NCI-H2171 (cell line): ENCODE data around the gene AMBP.

Experiments used
- DNase-seq: peaks from one replicate; lab custom pipeline; 2025; lab: John Stamatoyannopoulos, UW

Gene AMBP

GRCh38 chr9:114112778-114113584 is 34.9 kb upstream of the AMBP start:
- no peak for DNase-seq

GRCh38 chr9:114112325-114112724 is 34.2 kb upstream of the AMBP start:
- DNase-seq = no peak

- no peak for DNase-seq
Measured at GRCh38 chr9:114110180-114110579, 32.1 kb upstream of the AMBP start.

- no peak for DNase-seq
Measured at GRCh38 chr9:114109124-114109523, 31.0 kb upstream of the AMBP start.

GRCh38 chr9:114108016-114108833 is 30.1 kb upstream of the AMBP start:
- peak; percentile 66 for DNase-seq

GRCh38 chr9:114107286-114108001 is 29.3 kb upstream of the AMBP start:
- DNase-seq = no peak

- no peak for DNase-seq
Measured at GRCh38 chr9:114105236-114105635, 27.1 kb upstream of the AMBP start.

GRCh38 chr9:114102484-114102883 is 24.4 kb upstream of the AMBP start:
- DNase-seq = no peak

GRCh38 chr9:114100536-114100935 is 22.4 kb upstream of the AMBP start:
- DNase-seq = no peak

GRCh38 chr9:114099669-114100270 is 21.7 kb upstream of the AMBP start:
- DNase-seq = peak; percentile 70

- DNase-seq = peak; percentile 93
Measured at GRCh38 chr9:114098936-114099668, 21.0 kb upstream of the AMBP start, which contains the start of gene KIF12. KIF12 (minus strand) TSS chr9:114099292; CDS start chr9:114099276, 16 bp downstream.

GRCh38 chr9:114098021-114098935 is 20.2 kb upstream of the AMBP start:
- peak; percentile 93 for DNase-seq

GRCh38 chr9:114097613-114098020 is 19.5 kb upstream of the AMBP start:
- DNase-seq = peak; percentile 20

GRCh38 chr9:114096866-114097612 is 18.9 kb upstream of the AMBP start:
- no peak for DNase-seq

- no peak for DNase-seq
Measured at GRCh38 chr9:114096041-114096511, 18.0 kb upstream of the AMBP start.

GRCh38 chr9:114094971-114095370 is 16.9 kb upstream of the AMBP start:
- no peak for DNase-seq

- no peak for DNase-seq
Measured at GRCh38 chr9:114093761-114094505, 15.8 kb upstream of the AMBP start.

GRCh38 chr9:114093031-114093471 is 15.0 kb upstream of the AMBP start:
- no peak for DNase-seq
